ENCODE results near the gene TRAPPC11. TPM values are rescaled to one million over a fixed set of nuclear protein-coding genes. Genes with fewer than 3 reads are reported as not detected.

TRAPPC11 gene
- total and polyA plus RNA-seq, 9 of the 15 experiments (the other 6 are each of a cell fraction or from before 2014, with no cell fraction given), result 11.6 to 49.0 (median 28.7) TPM

- Histone ChIP-seq H4K20me1 (replicated peaks; ENCODE audit: control insufficient read depth, insufficient read depth, low read length) (no peaks in the 10 kb centered on the region), H3K36me3 (ENCODE audit: control insufficient read depth, insufficient read depth, low read length) (no peaks in the 10 kb centered on the region), H3K9me3 (replicated peaks; ENCODE audit: control insufficient read depth, insufficient read depth, low read depth, low read length) (no peaks in the 10 kb centered on the region), H3K4me2 (ENCODE audit: insufficient read depth, low read length) (no peak overlapping the region), H3K9ac (ENCODE audit: insufficient read depth in 1 of 2, low read depth in 2 of 2, low read length in 2 of 2) (no peak overlapping the region), H3K79me2 (ENCODE audit: control insufficient read depth, insufficient read depth, low read length) (no peaks in the 10 kb centered on the region), H3K4me1 (replicated peaks in 1 of 2; ENCODE audit: control insufficient read depth in 2 of 2, insufficient read depth in 2 of 2, low read length in 2 of 2) (no peaks in the 10 kb centered on the region; a peak in 1 of 5 replicates), H3K4me3 (no peak overlapping the region), H3K27me3 (ENCODE audit: control insufficient read depth in 2 of 2, insufficient read depth in 2 of 2, low read length in 2 of 2) (peaks cover 38 to 68% of the 10 kb centered on the region in 2 experiments), H2AFZ (ENCODE audit: low read depth, low read length) (no peak overlapping the region), H3K27ac (ENCODE audit: extremely low read depth, low read depth, low read length) (no peak overlapping the region), H3K9me1 (ENCODE audit: control insufficient read depth, insufficient read depth, low read length) (peaks cover 3% of the 10 kb centered on the region)
- DNase-seq (ENCODE audit: extremely low read depth in 1 of 4, low spot score in 3 of 4), result no peak
- CTCF ChIA-PET (ENCODE audit: low intra/inter-chr PET ratio), result no interaction called here
- in situ Hi-C loops (cut with MboI) (no loop called here), intact Hi-C loops (cut with micrococcal nuclease) (no loop called here)
- 3% methylated on average over 5 of the region's 5 CpGs for WGBS (ENCODE audit: insufficient coverage, low coverage, missing lambda C conversion rate)
- POLR2A ChIA-PET, result no interaction called here
- BruUV-seq (replicated peaks), result no TSS peak
- no peak for ATAC-seq
- no peak for FAIRE-seq
- TF ChIP-seq PURB (CRISPR knock-in tag; IDR thresholded peaks at IDR 0.05; ENCODE audit: low read depth) (no peak), TCFL5 (CRISPR knock-in tag; conservative IDR thresholded peaks at IDR 0.05) (no peak), GTF2E2 (tag; IDR thresholded peaks at IDR 0.05) (no peak), SRSF7 (optimal IDR thresholded peaks at IDR 0.05; ENCODE audit: low read depth, low read length) (no peak), CCNT2 (IDR thresholded peaks at IDR 0.05; ENCODE audit: borderline replicate concordance, extremely low read depth, insufficient read length, low read depth, low read length) (no peak)
- TF ChIP-seq, protein P1, sequence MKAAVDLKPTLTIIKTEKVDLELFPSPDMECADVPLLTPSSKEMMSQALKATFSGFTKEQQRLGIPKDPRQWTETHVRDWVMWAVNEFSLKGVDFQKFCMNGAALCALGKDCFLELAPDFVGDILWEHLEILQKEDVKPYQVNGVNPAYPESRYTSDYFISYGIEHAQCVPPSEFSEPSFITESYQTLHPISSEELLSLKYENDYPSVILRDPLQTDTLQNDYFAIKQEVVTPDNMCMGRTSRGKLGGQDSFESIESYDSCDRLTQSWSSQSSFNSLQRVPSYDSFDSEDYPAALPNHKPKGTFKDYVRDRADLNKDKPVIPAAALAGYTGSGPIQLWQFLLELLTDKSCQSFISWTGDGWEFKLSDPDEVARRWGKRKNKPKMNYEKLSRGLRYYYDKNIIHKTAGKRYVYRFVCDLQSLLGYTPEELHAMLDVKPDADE (conservative IDR thresholded peaks at IDR 0.05; ENCODE audit: control insufficient read depth, low read depth, low read length), result no peak
- TF ChIP-seq, protein P2, sequence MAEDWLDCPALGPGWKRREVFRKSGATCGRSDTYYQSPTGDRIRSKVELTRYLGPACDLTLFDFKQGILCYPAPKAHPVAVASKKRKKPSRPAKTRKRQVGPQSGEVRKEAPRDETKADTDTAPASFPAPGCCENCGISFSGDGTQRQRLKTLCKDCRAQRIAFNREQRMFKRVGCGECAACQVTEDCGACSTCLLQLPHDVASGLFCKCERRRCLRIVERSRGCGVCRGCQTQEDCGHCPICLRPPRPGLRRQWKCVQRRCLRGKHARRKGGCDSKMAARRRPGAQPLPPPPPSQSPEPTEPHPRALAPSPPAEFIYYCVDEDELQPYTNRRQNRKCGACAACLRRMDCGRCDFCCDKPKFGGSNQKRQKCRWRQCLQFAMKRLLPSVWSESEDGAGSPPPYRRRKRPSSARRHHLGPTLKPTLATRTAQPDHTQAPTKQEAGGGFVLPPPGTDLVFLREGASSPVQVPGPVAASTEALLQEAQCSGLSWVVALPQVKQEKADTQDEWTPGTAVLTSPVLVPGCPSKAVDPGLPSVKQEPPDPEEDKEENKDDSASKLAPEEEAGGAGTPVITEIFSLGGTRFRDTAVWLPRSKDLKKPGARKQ (CRISPR knock-in tag; IDR thresholded peaks at IDR 0.05), result no peak
Measured at GRCh38 chr4:183729069-183729406, 69.9 kb downstream of the TRAPPC11 start.
